ENCODE measurements around the gene GRB2.

Gene GRB2

DNA sequence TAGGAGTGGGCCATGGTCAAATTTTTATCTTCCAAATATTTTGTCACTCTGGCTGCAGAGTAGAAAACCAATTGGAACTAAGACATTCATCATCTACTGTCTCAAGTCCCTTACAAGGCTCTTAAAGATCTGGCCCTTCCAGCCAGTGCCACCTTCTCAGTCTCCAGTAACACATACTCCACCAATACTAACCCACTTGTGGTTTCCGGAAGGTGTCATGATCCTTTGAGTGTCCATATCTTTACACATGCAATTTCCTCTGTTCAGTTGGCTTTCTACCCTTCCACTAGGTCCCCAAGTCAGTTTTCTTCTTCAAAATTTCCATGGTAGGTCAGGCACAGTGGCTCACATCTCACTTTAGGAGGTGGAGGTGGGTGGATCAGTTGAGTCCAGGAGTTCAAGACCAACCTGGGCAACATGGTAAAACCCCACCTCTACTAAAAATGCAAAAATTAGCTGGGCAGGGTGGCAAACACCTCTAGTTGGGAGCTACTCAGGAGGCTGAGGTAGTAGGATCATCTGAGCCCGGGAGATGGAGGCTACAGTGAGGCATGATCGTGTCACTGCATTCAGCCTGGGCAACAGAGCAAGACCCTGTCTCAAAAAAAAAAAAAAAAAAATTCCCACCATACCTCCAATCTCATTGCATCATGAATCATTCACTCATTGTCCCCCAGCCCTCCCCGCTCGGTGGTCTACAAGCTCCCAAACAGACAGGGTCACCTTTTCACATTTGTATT, 6.0 kb upstream of the GRB2 start:
- TF ChIP-seq, protein P1, sequence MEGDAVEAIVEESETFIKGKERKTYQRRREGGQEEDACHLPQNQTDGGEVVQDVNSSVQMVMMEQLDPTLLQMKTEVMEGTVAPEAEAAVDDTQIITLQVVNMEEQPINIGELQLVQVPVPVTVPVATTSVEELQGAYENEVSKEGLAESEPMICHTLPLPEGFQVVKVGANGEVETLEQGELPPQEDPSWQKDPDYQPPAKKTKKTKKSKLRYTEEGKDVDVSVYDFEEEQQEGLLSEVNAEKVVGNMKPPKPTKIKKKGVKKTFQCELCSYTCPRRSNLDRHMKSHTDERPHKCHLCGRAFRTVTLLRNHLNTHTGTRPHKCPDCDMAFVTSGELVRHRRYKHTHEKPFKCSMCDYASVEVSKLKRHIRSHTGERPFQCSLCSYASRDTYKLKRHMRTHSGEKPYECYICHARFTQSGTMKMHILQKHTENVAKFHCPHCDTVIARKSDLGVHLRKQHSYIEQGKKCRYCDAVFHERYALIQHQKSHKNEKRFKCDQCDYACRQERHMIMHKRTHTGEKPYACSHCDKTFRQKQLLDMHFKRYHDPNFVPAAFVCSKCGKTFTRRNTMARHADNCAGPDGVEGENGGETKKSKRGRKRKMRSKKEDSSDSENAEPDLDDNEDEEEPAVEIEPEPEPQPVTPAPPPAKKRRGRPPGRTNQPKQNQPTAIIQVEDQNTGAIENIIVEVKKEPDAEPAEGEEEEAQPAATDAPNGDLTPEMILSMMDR (IDR thresholded peaks at IDR 0.05; ENCODE audit: low read depth, low read length) = no peak
- no peak for DNase-seq (ENCODE audit: extremely low read depth, low read depth)

DNA sequence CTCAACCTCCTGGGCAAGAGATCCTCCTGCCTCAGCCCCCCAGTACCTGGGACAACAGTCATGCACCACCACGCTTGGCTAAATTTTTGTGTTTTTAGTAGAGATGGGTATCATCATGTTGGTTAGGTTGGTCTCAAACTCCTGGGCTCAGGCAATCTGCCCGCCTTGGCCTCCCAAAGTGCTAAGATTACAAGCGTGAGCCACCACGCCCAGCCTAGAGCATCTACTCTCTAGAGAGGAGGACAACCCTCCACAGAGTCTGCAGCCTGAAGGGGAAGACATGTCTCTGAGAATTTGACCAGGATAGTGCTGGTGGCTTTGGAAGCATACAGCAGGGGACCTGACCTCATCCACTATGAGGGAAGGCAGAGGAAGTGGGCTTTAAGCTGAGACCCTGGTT, 4.7 kb upstream of the GRB2 start:
- TF ChIP-seq, protein P1 (IDR thresholded peaks at IDR 0.05; ENCODE audit: low read depth, low read length) = no peak

DNA sequence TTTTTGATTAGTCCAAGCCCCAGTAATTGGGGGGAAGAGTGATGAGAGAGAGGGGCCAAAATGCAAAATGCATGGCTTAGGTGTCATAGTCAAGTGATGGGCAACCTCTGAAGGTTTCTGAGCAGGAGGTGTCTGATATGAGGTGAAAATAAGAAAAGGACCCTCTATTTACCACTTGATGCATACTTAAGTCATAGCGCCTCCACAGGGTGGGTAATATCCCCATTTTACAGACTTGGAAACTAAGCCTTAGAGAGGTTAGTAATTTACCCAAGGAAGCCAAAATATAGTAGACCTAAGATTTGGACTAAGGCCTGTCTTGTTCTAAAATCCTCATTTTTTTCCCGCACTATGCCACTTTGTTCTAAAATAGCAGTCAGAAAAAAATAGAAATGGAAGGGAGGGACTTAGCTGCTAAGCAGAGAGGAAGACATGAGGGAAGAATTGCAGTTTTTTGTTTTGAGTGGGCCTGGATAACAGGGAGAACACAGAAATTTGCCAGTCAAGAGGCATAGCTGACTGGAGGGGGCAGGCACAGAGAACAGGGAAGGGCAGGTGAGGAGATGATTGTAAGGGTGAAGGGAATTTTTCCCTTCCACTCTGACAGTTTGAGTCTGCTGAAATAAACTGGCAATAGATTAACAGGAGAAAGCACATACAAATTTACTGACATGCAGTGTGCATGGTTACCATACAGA, 2.3 kb upstream of the GRB2 start:
- TF ChIP-seq, protein P1 (IDR thresholded peaks at IDR 0.05; ENCODE audit: low read depth, low read length) = no peak
- DNase-seq (ENCODE audit: extremely low read depth, low read depth) = no peak

More for the DNA sequence above, 4.7 kb upstream of the GRB2 start:
- DNase-seq (ENCODE audit: extremely low read depth, low read depth) = no peak

DNA sequence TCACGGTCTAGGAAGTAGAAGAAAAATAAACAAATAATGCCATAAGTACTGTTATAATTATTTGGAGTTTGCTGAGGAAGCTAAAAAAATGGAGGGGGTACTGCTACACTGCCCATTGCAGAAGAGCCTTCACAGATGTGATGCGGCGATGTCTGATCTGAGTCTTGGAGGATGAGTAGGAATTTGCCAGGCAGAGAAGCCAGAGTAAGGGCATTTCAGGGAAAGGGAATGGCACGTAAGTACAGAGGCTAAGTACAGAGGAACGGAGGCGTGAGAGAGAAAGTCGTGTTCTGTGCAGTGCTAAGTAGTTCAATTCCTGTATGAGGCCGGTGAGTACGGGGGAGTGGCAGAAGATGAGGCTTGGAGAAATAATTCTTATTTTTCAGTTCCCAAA, 741 bp upstream of the GRB2 start:
- DNase-seq (ENCODE audit: extremely low read depth, low read depth) = no peak
- TF ChIP-seq, protein P1 (IDR thresholded peaks at IDR 0.05; ENCODE audit: low read depth, low read length) = no peak

DNA sequence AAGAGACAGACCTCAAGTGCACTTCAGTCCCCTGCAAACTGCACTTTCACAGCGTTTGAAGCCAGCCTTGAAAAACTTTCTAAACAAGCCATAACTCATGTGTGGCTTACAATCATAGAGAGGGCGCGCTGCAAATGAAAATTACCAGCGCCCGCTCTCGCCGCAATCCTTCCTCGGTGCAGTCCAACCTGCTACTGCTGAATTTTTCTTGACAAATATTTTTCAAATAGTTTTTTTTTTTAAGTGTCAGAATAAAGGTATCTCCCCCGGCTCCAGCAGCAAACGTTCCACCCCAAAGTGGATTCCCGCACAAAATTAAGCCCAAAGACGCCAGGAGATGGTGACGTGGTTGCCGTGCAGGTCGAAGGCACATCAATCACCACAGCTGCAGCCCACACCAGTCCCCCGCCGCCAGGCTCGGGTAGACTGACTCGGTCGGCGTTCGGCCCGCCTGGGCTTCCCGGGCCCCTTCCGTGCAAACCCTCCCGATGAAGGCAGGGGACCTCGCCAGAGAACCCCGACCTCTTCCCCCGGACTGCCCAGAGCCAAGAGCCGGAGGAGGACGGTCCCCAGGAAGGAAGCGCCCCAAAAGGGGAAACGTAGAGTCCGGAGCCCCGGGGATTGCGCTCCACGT, 630 bp downstream of the GRB2 start:
- DNase-seq (ENCODE audit: extremely low read depth, low read depth) = no peak
- TF ChIP-seq, protein P1 (IDR thresholded peaks at IDR 0.05; ENCODE audit: low read depth, low read length) = no peak

DNA sequence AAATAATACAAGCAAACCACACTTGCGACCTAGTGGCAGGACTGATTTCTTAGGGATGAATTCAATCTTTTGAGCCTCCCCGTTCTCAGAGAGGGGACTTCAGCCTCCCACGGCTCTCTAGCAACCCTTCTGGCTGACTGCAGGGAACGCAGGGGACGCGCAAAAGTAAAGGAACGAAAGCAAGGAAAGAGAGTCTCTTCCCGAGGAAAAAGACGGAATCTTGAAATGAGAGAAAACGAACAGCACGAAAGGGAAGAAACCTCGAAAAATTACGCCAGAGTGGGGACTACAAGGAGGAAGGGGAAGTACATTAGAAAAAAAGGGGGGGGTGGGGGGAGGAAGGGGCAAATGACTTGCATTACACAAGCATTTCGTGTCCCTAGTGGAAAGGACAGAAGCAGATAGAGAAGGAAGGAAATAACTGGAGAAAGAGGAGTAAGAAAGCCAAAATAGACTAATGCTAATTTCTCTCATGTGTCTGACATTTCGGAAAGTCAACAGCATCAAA, 1.2 kb downstream of the GRB2 start:
- peak; percentile 50 for DNase-seq (ENCODE audit: extremely low read depth, low read depth)
- TF ChIP-seq, protein P1 (IDR thresholded peaks at IDR 0.05; ENCODE audit: low read depth, low read length) = peak; percentile 95

DNA sequence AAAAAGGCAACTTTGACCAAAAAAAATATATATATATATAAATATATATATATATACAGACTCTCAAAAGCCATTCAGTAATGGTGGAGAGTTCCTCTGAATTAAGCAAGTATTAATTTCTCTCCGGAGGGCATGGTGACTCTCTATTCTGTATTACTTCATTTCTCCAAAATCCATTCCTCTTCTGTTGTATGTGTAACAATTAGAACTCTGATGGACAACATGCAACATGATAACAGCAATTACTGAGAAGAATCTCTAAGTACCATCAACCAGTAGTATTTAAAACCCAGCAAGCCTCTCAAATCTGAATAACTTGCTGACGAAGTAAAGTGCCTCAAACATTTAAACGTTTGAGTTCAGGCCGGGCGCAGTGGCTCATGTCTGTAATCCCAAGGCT, 2.3 kb downstream of the GRB2 start:
- no peak for DNase-seq (ENCODE audit: extremely low read depth, low read depth)
- TF ChIP-seq, protein P1 (IDR thresholded peaks at IDR 0.05; ENCODE audit: low read depth, low read length) = no peak

Data from AG09319 (cell line).